ENCODE measurements around the gene EML6.

GRCh38 chr2:54916637-54917036, 193.2 kb downstream of the EML6 start:
- TF ChIP-seq POLR2AphosphoS5 (IDR thresholded peaks at IDR 0.05): no peak
- no peak for TF ChIP-seq POLR2A (IDR thresholded peaks at IDR 0.05)
- no peak for TF ChIP-seq CTCF (IDR thresholded peaks at IDR 0.05)
- TF ChIP-seq EP300 (IDR thresholded peaks at IDR 0.05): no peak

All from upper lobe of left lung (tissue), 4 donors.